DOHH2 (cell line): ENCODE data around the gene CCDC78.

Experiments
- H3F3A ChIP-seq: fragments of 200-600 bp; sonication (generic), shearing (Covaris generic); 2 replicates; pipeline ENCODE4 v1.6.0; 2016; ENCODE audit warnings: antibody characterized with exemption, mild to moderate bottlenecking; ENCODE audit not compliant: control insufficient read depth, insufficient read depth
- H3K27ac ChIP-seq: fragments of 200-600 bp; sonication (generic); 2 replicates; pipeline ENCODE4 v1.5.1; 2014; ENCODE audit warnings: low read depth, mild to moderate bottlenecking, low read length, moderate library complexity
- H3K27me3 ChIP-seq: fragments of 200-600 bp; sonication (generic); 2 replicates; pipeline ENCODE4 v1.6.1; 2014; ENCODE audit warnings: mild to moderate bottlenecking, low read length, mixed read lengths; ENCODE audit not compliant: control insufficient read depth
- H3K36me3 ChIP-seq: fragments of 200-600 bp; sonication (generic); 2 replicates; pipeline ENCODE4 v1.6.1; 2014; ENCODE audit warnings: mild to moderate bottlenecking, low read length, moderate library complexity, mixed read lengths; ENCODE audit not compliant: control insufficient read depth
- H3K4me1 ChIP-seq: fragments of 200-600 bp; sonication (generic); 2 replicates; pipeline ENCODE4 v1.6.1; 2014; ENCODE audit warnings: mild to moderate bottlenecking, low read length, mixed read lengths; ENCODE audit not compliant: control insufficient read depth
- H3K4me2 ChIP-seq: fragments of 200-600 bp; sonication (generic); 2 replicates; pipeline ENCODE4 v1.6.0; 2014; ENCODE audit warnings: mild to moderate bottlenecking, low read length, moderate library complexity
- H3K4me3 ChIP-seq: fragments of 200-600 bp; sonication (generic); 2 replicates; pipeline ENCODE4 v1.5.1; 2014; ENCODE audit warnings: mild to moderate bottlenecking, low read length, mixed read lengths
- H3K79me2 ChIP-seq: fragments of 200-600 bp; sonication (generic); 2 replicates; pipeline ENCODE4 v1.6.1; 2014; ENCODE audit warnings: mild to moderate bottlenecking, low read length, mixed read lengths; ENCODE audit not compliant: control insufficient read depth
- H3K9me2 ChIP-seq: fragments of 200-600 bp; sonication (generic); replicated peaks from 2 replicates; pipeline ENCODE4 v1.6.1; 2014; ENCODE audit warnings: mild to moderate bottlenecking, low read length, mixed read lengths; ENCODE audit not compliant: control insufficient read depth
- H3K9me3 ChIP-seq: fragments of 200-600 bp; sonication (generic); 2 replicates; pipeline ENCODE4 v1.6.1; 2014; ENCODE audit warnings: antibody characterized with exemption, low read length, mixed read lengths; ENCODE audit not compliant: control insufficient read depth, insufficient read depth
- H4K20me1 ChIP-seq: fragments of 200-600 bp; sonication (generic); 2 replicates; pipeline ENCODE4 v1.6.0; 2014; ENCODE audit warnings: low read depth, mild to moderate bottlenecking, antibody characterized with exemption, low read length, moderate library complexity; ENCODE audit not compliant: control insufficient read depth, insufficient read depth
- CTCF ChIP-seq: fragments of 200-600 bp; sonication (generic); IDR thresholded peaks from one replicate; pipeline ENCODE4 v1.5.1; 2014; ENCODE audit warnings: antibody characterized with exemption, mild to moderate bottlenecking, low read depth, low read length; ENCODE audit not compliant: poor library complexity, severe bottlenecking
- EZH2phosphoT487 ChIP-seq: fragments of 200-600 bp; sonication (generic); IDR thresholded peaks from 2 replicates; pipeline ENCODE4 v1.6.1; 2017; ENCODE audit warnings: borderline replicate concordance, mild to moderate bottlenecking, antibody characterized with exemption, low read length, moderate library complexity, mixed read lengths

CCDC78 gene

GRCh38 chr16:734208-734980 is 8.2 kb upstream of the CCDC78 start:
- peaks cover 13% of the 10 kb centered on the region for H3F3A ChIP-seq
- H3K36me3 ChIP-seq, result peaks cover 91% of the 10 kb centered on the region
- H3K4me1 ChIP-seq, result peaks cover 72% of the 10 kb centered on the region
- H3K9me3 ChIP-seq, result no peaks in the 10 kb centered on the region
- peaks cover 31% of the 10 kb centered on the region for H3K79me2 ChIP-seq
- H3K4me3 ChIP-seq, result no peak overlapping the region
- no peaks in the 10 kb centered on the region for H3K27me3 ChIP-seq
- H3K9me2 ChIP-seq, result no peaks in the 10 kb centered on the region
- H3K4me2 ChIP-seq, result no peak overlapping the region; the same call in 1 of the 2 replicates
- no peaks in the 10 kb centered on the region for H4K20me1 ChIP-seq
- TF ChIP-seq CTCF, result no peak
- no peak for TF ChIP-seq EZH2phosphoT487
- no peak overlapping the region for H3K27ac ChIP-seq

- H3K4me1 ChIP-seq, result peaks cover 70% of the 10 kb centered on the region
These were observed 7.4 kb upstream of the CCDC78 start for GRCh38 chr16:733382-734207.

GRCh38 chr16:732936-733335 is 6.7 kb upstream of the CCDC78 start:
- H3K27me3 ChIP-seq, result no peaks in the 10 kb centered on the region
- H4K20me1 ChIP-seq, result no peaks in the 10 kb centered on the region
- no peak for TF ChIP-seq EZH2phosphoT487
- peak; percentile 17 for TF ChIP-seq CTCF
- H3K27ac ChIP-seq, result no peak overlapping the region
- peaks cover 27% of the 10 kb centered on the region for H3K79me2 ChIP-seq
- peaks cover 6% of the 10 kb centered on the region for H3F3A ChIP-seq
- H3K9me3 ChIP-seq, result no peaks in the 10 kb centered on the region
- H3K4me3 ChIP-seq, result no peak overlapping the region
- H3K4me2 ChIP-seq, result no peak overlapping the region
- H3K9me2 ChIP-seq, result no peaks in the 10 kb centered on the region
- peaks cover 87% of the 10 kb centered on the region for H3K36me3 ChIP-seq
- peaks cover 68% of the 10 kb centered on the region for H3K4me1 ChIP-seq

More at GRCh38 chr16:733382-734207, 7.4 kb upstream of the CCDC78 start:
- H3K9me2 ChIP-seq, result no peaks in the 10 kb centered on the region
- H3K4me2 ChIP-seq, result no peak overlapping the region; the same call in 1 of the 2 replicates
- H4K20me1 ChIP-seq, result no peaks in the 10 kb centered on the region
- TF ChIP-seq CTCF (peak; percentile 88), EZH2phosphoT487 (no peak)
- H3K4me3 ChIP-seq, result no peak overlapping the region
- H3K9me3 ChIP-seq, result no peaks in the 10 kb centered on the region
- peaks cover 10% of the 10 kb centered on the region for H3F3A ChIP-seq
- peaks cover 27% of the 10 kb centered on the region for H3K79me2 ChIP-seq
- H3K36me3 ChIP-seq, result peaks cover 90% of the 10 kb centered on the region
- no peaks in the 10 kb centered on the region for H3K27me3 ChIP-seq
- no peak overlapping the region for H3K27ac ChIP-seq
